IPS DF 4.7 (cell line): ENCODE measurements around the gene CALB2.
"Not testable (repeated sequence)": the region's sequence is repeated elsewhere in the genome, so short reads cannot be mapped to it uniquely, and the experiment has no call there.

Experiments
- DNase-seq: peaks from one replicate; pipeline ENCODE4 v3.0.0-alpha.2; 2013; ENCODE audit warnings: low spot score; ENCODE audit errors: extremely low read depth

CALB2 gene

DNA sequence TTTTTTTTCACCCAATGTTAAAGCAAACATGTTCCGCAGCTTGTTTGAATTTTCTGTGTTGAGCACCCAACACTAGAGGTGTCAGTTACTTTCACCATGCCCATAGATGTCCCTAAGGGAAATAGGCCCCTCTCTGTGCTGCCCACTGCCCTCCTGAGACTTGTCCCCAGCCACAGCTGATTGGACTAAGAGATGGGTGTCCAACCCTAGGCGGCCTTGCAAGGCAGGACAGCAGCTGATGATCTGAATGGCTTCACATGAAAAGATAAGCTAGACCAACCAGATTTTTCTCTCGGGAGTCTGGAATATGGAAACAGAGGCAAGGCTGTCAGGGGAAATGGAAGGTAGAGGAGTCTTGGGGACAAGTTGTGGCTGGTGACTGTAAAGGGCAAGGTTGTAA lies 6.1 kb upstream of the CALB2 start:
- DNase-seq = no peak

DNA sequence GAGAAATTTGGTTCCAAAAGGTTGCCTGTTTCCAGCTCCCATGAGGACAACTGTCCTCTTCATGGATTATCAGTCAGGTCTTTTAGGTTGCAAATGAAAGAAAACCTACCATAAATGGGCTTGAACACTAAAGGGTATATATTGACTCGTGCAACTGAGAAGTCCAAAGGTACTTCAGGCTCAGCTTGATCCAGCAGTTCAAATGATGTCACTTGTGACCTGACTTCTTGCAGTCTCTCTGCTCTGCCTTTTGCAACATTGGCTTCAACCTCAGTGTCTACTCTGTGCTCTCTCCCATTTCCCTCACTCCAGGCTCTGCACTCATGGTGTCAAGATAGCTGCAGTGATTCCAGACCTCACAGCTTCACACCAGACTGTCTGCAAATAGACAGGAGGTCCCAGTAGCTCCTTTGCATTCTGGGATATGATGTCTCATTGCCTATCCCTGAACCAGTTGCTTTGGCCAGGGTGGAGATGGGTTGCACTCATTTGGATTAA lies 5.5 kb upstream of the CALB2 start:
- no peak for DNase-seq

DNA sequence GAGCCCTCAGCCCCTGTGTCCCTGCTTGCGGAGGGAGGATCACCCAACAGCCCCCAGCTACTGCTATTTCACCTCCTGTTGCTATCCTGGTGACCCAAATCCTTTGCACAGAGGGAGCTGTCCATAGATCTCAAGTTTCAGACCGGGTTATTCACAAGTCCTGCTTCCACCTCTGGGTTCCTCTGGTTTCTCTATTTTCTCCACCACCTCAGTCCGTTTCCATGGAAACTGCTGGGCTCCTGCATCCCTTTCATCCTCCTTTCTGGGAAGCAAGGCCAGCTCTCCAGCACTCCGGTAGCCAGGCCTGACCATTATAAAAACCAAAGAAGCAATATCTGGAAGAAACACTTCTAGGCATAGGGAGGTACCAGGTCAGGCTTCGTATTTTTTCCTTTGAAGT lies 4.8 kb upstream of the CALB2 start:
- DNase-seq = no peak

DNA sequence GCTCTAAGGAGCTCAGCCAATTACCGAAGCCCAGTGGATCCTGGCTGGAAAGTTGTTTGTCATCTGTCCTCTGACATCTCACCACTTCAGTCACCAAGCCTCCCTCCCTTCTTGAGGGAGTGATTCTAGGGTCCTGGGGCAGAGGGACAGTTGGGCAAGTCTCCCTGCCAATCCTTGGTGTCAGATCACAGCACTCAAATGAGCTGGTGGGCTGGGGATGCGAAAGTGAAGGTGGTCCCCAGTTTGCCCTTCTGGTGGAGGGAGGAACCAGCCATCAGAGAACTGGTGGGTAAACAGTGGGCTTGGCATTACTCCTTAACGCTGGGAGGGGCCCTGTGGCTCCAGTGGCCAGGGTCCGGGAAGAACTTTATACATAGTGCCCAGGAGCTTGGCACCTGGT lies 4.4 kb upstream of the CALB2 start:
- DNase-seq = no peak

DNA sequence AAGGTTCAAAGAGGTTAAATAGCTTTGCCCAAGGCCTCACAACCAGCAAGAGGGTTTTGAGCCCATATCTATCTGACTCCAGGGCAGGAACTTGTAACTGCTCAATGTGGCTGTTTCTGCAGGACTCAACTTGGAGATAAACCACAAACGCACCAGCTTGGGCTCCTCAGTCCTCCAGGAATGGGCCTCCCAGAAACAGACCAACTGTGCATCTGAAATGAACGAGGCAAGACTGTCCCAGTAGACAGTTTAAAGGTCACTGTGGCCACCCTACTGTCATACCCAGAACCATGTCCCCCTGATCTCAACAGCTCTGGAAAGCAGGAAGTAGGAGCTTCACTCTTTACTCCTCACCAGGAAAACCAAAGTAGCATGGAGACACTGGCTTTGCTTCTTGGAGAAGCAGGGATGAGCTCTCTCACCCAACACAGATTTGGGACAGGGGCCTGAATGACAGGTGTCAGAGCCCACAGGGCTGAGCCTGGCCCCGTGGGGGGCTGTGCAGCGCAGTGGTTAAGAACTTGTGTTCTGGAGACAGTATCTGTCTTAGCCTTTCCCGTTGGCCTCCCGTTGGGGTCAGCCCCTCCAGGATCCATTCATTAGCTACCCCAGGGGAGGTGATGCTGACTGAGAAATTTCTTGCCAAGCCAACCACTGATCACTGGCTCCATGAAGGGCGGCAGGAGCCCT lies 2.3 kb upstream of the CALB2 start:
- no peak for DNase-seq

DNA sequence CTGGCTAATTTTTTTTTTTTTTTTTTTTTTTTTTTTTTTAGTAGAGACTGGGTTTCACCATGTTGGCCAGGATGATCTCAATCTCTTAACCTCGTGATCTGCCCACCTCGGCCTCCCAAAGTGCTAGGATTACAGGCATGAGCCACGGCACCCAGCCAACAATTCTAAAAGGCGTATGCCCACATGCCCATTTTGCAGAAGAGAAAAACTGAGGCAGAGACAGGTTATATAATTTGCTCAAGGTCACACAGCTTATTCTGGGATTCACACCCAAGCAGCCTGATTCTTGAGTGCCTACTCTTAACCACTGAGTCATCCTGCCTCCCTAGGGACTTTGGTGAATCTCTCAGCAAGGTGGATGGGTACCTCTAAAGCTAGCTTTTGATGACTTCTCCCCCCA lies 1.6 kb upstream of the CALB2 start:
- not testable (repeated sequence) for DNase-seq

DNA sequence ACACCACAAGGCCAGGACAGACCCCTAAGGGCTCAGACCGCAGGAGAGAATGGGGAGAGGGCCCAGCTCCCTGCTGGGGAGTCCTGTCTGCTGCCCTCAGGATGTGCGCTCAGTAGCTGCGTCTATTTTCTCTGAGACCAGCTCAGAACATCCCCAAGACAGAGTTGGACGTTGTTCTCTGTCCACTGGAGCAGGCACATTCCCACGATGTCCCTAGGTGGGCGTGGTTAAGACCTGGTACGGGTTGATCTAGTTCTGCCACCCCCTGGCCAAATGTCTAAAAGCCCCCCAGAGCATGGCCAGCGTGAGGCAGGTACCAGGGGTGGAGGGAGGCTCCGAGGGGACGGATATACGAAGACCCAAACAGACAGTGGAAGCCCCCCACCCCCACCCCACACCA lies 842 bp upstream of the CALB2 start:
- DNase-seq = no peak

DNA sequence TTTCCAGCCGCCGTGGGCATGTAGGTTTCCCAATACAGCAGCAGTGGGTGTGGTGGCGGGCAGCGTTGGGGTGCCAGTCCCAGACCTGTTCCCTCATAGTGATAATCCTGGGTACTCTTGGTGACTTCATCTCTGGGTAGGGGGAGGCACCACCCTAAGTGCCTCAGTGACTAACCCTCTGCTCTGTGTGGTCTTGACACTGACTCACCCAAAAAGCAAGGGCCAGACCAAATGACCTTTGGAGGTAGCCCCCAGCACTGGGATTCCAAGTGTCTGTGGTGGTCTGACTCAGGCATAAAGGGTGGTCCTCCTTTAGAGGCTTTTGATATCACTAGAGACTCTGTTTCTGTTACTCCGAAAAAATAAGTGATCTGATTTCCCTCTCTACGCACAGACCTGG lies 908 bp downstream of the CALB2 start:
- no peak for DNase-seq

DNA sequence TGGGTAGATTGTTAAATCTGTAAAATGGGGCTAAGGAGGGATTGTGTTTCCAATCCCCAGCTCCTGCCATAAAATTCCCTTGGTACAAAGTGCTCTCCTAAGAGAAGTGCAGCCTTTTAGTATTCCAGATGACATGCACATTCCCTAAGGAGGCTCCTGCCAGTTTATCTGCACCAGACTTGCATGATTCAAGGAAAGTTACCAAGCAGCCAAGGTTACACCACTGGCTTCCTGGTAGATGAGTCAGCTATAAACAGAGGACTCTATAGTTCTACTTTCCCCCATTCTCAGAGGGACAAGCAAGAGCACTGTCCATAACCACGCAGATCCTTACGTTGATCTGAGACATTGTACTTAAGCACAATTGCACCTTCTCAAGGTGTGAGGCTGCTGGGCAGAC lies 1.9 kb downstream of the CALB2 start:
- DNase-seq = no peak

DNA sequence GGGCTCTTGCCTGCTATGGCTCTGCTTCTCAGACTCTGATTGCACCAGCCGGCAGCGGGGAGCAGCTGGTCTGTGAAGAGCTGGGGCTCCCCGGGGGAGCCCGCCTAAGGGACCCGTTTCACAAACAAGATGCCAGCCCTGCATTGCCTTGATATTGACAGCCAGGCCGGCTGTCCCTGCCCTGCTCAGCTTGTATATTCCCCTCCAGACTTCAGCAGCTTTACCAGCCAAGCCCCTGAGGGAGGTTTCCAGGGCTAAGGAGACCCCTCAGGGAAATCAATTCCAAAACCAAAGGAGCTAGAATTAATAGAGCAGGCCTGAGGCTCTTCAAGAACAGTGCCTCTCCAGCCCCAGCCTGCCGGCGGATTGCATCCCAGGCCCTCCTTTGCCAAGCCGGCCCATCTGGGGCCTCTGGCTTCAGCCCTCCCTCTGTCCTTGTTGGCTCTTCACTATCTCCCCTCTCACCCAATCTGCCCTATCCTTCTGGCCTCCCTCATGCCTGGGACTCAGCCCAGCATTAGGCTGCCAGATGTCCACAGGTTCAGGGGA lies 5.7 kb downstream of the CALB2 start:
- DNase-seq = no peak

DNA sequence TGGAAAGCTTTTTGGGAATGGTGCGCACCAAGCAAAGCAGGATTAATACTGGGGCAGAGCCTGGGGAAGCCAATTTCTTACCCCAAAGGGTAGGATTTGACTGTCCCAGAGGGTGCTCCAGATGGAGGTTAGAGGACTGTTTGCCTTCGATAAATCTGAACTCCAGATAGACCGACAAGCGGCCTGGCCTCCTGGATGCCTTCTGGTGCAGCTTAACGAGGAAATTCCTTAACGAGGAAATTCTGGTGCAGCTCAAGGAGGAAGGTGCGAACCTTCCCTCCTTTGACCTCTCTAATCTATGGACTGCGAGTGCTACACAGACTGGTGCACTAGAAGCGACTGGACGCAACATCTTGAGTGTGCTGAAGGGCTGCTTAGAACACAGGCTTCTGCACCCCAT lies 6.5 kb downstream of the CALB2 start:
- DNase-seq = no peak

DNA sequence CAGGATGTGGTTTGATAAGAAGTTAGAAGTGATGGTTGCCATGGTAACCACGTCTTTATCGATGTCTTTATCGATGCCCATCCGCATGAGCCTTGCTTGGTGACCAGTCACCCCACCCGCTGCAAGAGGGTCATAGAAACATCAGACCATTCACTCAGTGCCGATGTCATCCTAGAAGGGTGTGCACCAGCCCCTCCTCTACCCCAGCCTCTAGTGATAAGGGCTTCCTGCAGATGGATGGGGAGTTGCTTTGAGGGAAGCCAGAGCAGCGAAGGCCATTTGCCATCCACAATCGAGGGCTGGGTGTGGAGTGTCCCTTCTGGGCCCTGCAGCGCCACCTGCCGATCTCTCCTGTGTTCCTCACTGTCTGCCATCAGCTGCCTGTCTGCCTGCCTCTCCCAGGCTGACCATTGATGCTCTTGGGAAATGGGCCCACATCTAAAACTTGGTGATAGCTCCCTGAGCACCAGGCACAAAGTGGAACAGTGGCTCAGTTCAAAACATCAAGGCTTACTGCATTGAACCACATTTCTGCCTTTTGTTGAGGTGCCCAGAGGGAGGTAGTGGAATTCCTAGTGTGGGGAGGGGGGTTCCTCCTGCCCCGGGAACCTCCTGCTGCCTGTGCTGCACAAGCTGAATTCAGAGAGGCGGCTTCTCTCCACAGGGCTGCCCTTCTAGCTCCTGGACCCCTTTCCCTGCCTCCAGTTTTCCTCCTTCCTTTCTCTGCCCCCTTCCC lies 8.9 kb downstream of the CALB2 start:
- DNase-seq = no peak

DNA sequence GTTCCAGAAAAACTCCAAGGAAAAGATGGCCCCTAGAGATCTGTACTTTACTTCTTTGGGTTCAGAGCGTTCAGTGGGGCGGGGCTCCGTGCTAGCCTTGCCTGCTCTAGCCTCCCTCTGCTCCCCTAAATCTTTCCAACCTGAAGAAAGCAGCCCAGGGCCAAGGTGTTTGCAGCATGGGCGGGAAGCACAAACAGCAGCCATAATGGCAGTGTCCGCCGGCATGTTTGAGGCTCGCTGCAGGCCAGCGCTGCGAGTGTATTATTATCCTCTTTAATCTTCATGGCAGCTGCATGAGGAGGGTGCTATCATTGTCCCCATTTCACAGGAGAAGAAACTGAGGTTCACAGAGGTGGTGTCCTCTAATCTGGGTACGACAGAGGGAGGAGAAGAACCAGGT lies 10.4 kb downstream of the CALB2 start:
- DNase-seq = no peak

DNA sequence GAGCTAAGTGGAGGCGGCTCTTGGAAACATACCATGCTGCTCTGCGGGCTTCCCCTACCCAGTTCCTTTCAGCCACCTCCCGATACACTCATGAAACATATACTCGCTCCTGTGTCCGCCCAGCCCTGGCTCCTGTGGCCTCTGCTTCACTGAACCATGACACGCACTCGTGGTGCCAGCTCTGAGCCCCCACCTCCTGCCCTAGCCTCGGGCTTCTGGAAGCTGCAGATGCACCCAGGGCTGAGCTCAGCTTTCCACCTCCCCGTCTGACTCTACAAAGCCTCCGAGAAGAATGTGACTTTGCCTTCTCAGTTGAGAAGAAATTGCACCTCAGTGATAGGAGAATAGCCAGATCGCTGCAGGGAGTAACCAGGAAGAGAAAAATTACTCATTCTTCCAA lies 11.0 kb downstream of the CALB2 start:
- DNase-seq = no peak

DNA sequence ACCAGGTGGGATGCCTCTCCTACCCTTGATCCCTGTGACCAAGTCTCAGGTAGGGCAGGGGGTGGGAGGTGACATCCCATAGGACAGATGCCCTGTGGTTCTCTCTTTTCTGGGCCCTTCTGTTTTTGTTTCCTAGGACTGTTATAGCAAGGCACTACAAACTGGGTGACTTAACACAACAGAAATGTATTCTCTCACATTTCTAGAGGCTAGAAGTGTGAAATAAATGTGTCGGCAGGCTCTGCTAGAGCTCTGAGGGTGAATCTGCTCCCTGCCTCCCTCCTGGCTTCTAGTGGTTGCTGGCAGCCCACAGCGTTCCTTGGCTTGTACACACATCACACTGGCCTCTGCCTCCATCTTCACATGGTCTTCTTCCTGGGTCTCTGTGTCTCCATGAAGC lies 12.7 kb downstream of the CALB2 start:
- DNase-seq = no peak

DNA sequence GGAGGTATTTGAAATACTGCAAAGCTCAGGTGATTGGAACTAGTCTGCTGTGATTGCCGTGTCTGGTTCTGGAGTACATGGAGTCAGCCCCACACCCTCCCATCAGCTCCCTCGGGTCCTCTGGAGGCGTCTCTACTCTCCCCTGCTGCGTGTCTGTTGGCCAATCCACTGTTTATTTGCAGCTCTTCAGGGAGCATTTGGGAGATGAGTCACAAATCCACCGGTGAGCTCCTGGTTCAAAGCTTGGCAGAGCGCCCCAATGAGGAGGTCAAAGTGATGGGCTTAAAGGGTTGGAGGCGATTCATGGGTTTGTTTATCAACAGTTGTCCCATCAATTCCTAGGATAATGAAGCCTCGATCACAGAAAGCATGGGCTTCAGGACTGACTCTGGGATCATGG lies 14.6 kb downstream of the CALB2 start:
- no peak for DNase-seq

DNA sequence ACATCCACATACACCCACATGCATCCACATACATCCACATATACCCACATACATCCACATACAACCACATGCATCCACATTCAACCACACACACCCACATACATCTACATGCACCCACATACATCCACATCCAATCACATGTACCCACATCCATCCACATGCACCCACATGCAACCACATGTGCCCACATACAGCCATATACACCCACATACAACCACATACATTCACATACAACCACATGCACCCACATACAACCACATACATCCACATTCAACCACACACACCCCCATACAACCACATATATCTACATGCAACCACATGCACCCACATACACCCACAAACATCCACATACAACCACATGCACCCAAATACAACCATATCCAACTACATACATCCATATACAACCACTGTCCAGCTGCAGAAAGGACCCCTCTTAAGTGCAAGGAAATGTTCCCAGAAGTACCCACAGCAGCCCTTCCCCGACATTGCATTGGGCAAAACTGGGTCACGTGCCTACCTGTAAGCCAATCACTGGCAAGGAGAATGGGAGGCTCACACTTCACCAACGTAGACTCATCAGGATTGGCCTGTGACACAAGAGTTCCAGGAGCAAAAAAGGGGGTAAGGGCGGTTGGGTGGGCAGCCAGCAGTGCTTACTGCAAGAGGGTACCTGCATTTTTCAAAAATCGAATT lies 18.1 kb downstream of the CALB2 start:
- DNase-seq = no peak

DNA sequence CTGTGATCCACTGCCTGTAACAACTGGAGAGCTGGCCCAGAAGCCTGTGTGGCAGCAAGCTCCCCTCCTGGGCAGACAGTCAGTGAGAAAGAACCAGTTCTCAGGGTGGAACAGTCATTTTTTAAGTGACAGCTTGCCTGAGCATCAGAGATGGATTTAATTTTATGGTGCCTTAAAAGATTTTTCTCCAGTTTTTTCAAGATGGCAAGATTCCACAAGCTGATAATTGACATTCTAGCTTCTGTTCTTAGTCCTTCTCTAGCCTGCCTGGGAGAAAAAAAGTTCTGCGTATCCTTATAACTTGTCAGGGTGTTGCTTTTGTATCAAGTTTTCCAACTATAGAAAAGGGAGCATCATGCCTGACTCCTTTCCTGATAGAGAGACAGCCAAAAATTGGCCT lies 21.2 kb downstream of the CALB2 start:
- no peak for DNase-seq

DNA sequence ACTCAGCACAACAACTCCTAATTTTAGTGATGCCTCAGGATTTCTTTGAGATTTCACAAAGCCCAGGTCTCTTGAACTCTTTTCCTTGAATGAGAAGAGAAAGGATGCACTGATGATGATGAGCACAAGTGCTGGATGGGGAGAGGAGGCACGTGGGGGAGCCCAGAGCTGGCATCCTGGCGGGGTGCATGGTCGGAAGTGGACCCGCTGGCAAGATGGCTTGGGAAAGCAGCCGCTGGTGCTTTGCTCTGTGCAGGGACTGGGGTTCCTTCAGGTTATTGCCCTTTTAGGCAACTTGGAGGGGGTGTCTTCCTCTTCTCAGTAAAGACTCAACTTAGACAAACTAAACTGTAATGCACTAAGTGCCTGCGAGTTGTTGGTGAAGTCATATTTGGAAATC lies 22.3 kb downstream of the CALB2 start:
- no peak for DNase-seq

DNA sequence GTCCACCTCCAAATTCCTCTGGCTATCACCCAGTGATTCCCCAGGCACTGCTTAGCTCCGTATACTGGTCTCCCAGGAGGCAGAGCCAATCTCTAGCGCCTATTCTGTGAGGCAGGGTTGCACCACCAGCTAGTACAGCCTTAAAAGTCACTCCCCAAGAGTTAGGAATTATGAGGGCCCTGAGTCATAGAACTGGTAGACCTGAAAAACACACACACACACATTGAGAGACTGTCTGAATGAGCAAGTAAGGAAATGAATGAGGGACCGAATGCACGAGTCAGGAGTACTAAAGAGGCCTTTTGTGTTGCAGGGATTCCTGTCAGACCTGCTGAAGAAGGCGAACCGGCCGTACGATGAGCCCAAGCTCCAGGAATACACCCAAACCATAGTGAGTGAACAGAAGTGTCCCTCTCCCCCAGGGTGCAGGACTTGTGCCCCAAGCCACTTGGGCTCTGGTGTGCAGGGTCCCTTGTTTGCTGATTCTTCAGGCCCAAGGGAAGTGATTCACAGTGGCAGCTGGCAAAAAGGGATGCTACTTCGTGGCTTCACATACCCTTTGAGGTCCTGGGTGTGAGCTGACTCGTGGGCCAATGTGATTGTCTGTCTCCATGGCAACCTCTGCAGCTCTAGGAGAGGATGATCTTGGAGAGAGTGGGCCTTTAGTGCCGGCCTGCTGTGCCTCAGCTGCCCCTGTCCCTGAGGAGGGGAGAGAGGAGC lies 24.7 kb downstream of the CALB2 start:
- no peak for DNase-seq

DNA sequence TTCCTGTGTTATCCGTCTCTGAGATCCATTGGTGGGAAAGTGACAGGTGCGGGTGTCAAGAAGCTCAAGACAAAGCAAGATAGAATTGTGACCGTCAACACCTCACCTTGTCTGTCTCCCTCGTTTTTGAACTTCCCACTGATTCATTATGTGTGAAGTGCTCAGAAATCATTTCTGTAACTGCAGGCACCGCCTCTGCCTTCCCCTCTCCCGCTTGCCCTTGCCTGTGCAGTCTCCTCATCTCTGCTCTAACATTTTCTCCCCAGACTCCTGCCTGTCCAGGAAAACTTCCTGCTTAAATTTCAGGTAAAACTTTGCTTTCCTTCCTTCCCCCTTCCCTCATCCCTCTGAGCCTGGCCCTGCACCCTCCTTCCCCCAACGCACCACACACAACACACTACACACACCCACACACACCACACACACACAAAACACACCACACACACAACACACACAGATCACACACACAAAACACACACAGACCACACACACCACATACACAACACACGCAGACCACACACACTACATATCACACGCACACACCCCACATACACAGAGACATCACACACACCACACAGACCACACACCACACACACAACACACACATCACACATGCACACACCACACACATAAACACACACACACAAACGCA lies 25.7 kb downstream of the CALB2 start:
- DNase-seq = no peak
